Esophagus squamous epithelium (tissue), 5 donors: Measurements from ENCODE around the gene HNRNPC. TPM values are rescaled to one million over a fixed set of nuclear protein-coding genes. Genes with fewer than 3 reads are reported as not detected.

Experiments
- DNase-seq: peaks from one replicate; lab custom pipeline; 2025; lab: John Stamatoyannopoulos, UW
- H3K27ac ChIP-seq, 4 donors: fragments of 200-600 bp; sonication (generic); one replicate each; pipeline ENCODE4 v1.5.1; 2016 to 2019; ENCODE audit warnings: mild to moderate bottlenecking in 1 of 4
- H3K27me3 ChIP-seq, 4 donors: fragments of 200-600 bp; sonication (generic); 1 replicate in 3 of 4; 2 replicates in 1 of 4; pipeline versions ENCODE4 v1.5.1 to v1.6.0; 2017 to 2021; ENCODE audit warnings: antibody characterized with exemption in 1 of 4
- H3K36me3 ChIP-seq, 3 donors: fragments of 200-600 bp; sonication (generic); one replicate each; pipeline ENCODE4 v1.5.1; 2016 to 2019
- H3K4me1 ChIP-seq, 3 donors: fragments of 200-600 bp; sonication (generic); one replicate each; pipeline ENCODE4 v1.5.1; 2017 to 2019
- H3K4me3 ChIP-seq, 4 donors: fragments of 200-600 bp; sonication (generic); 1 replicate in 3 of 4; 2 replicates in 1 of 4; pipeline ENCODE4 v1.5.1; 2016 to 2019; ENCODE audit warnings: mild to moderate bottlenecking in 2 of 4, moderate library complexity in 1 of 4
- H3K9me3 ChIP-seq, 3 donors: fragments of 200-600 bp; sonication (generic); one replicate each; pipeline ENCODE4 v1.5.1; 2016 to 2019
- POLR2A ChIP-seq, 4 donors: fragments of 450-650 bp; IDR thresholded peaks; one replicate each; pipeline ENCODE4 v1.6.1; 2017; ENCODE audit warnings: antibody characterized with exemption in 4 of 4, mild to moderate bottlenecking in 4 of 4, moderate library complexity in 3 of 4
- WGBS, 2 donors: methylation state at CpG; one replicate each; pipeline ENCODE4 v1.1.5; 2018; 5-methylcytosine and 5-hydroxymethylcytosine counted together
- intact Hi-C: fragments of 100-400 bp; cut with DNase I; formaldehyde crosslinking; loops from one replicate; pipeline ENCODE4 v1.15.0; 2022
- total RNA-seq, 4 donors: library from RNA; depleted of rRNA; stranded (reverse); fragments of >200 nt; gene quantifications; one replicate each; pipeline ENCODE4 v1.1.0, GENCODE V29; 2016
- TF ChIP-seq, protein P1 (sequence below), 6 experiments: fragments of 450-650 bp in 4 of 6; fragments of 200-600 bp in 2 of 6; sonication (generic) in 2 of 6; IDR thresholded peaks; one replicate each; pipeline ENCODE4 v1.5.1; 2016 to 2019; ENCODE audit warnings: antibody characterized with exemption in 6 of 6, mild to moderate bottlenecking in 4 of 6, moderate library complexity in 4 of 6
- donor health status: DM: yes; HTN: yes; CAD: no.

The HNRNPC gene
- total RNA-seq, 4 donors from 2014 or later: 252 to 651 (median 476) TPM

DNA sequence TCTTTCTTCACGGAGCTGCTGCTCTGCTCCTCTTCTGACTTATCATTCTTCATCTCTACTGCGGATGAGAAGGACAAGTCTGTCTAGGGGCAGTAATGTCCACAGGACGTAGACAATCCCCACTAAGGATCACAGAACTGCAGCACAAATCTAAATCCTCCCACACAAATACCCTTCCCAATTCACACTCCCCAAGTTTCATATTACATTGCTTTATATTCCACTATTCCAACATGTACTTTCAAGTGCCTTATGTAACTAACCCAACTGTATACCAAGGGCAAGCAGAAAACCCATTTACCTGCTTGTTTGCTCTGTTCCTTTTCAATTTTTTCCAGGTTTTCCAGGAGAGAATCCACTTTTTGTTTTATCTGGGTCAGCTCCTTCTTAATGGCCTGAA is 57.7 kb downstream of the HNRNPC start:
- 83 to 91% methylated on average over 3 of the region's 3 CpGs for WGBS, 2 donors
- H3K4me1 ChIP-seq: peaks cover 0 to 32% (median 3%) of the 10 kb centered on the region in 3 donors
- intact Hi-C loops: no loop called here
- H3K27ac ChIP-seq: no peak overlapping the region
- no peaks in the 10 kb centered on the region for H3K9me3 ChIP-seq
- H3K36me3 ChIP-seq: peaks cover 19 to 100% (median 42%) of the 10 kb centered on the region in 3 donors
- H3K27me3 ChIP-seq: no peaks in the 10 kb centered on the region
- DNase-seq: no peak
- no peak overlapping the region for H3K4me3 ChIP-seq
- TF ChIP-seq POLR2A (IDR thresholded peaks at IDR 0.05): no peak
- TF ChIP-seq, protein P1, sequence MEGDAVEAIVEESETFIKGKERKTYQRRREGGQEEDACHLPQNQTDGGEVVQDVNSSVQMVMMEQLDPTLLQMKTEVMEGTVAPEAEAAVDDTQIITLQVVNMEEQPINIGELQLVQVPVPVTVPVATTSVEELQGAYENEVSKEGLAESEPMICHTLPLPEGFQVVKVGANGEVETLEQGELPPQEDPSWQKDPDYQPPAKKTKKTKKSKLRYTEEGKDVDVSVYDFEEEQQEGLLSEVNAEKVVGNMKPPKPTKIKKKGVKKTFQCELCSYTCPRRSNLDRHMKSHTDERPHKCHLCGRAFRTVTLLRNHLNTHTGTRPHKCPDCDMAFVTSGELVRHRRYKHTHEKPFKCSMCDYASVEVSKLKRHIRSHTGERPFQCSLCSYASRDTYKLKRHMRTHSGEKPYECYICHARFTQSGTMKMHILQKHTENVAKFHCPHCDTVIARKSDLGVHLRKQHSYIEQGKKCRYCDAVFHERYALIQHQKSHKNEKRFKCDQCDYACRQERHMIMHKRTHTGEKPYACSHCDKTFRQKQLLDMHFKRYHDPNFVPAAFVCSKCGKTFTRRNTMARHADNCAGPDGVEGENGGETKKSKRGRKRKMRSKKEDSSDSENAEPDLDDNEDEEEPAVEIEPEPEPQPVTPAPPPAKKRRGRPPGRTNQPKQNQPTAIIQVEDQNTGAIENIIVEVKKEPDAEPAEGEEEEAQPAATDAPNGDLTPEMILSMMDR (IDR thresholded peaks at IDR 0.05): no peak

DNA sequence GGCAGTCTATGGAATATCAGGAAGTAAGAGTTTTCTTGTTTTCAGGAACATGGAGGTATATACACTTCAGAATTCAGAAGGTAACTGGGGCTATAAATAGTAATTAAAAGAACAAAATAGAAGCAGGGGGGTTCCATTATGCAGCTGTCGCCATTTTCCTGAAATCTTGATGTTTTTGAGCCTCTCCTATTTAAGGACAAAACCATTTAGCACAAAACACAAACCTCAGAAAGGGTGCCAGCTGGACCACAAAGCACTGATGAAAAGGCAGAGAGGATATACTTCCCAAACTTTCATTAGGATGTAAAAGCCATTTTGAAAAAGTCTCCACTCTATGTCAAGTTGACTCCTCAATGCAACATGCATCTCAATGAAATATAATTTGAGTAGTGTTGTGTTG is 59.2 kb downstream of the HNRNPC start:
- 84 to 92% methylated on average over 1 of the region's 1 CpG for WGBS, 2 donors
- peaks cover 19 to 100% (median 42%) of the 10 kb centered on the region in 3 donors for H3K36me3 ChIP-seq
- intact Hi-C loops: no loop called here
- H3K4me1 ChIP-seq: peaks cover 0 to 17% (median 3%) of the 10 kb centered on the region in 3 donors
- no peak for TF ChIP-seq POLR2A (IDR thresholded peaks at IDR 0.05)
- TF ChIP-seq, protein P1 (IDR thresholded peaks at IDR 0.05): no peak
- H3K27me3 ChIP-seq: no peaks in the 10 kb centered on the region
- no peak overlapping the region for H3K4me3 ChIP-seq
- no peaks in the 10 kb centered on the region for H3K9me3 ChIP-seq
- no peak for DNase-seq
- H3K27ac ChIP-seq: no peak overlapping the region

DNA sequence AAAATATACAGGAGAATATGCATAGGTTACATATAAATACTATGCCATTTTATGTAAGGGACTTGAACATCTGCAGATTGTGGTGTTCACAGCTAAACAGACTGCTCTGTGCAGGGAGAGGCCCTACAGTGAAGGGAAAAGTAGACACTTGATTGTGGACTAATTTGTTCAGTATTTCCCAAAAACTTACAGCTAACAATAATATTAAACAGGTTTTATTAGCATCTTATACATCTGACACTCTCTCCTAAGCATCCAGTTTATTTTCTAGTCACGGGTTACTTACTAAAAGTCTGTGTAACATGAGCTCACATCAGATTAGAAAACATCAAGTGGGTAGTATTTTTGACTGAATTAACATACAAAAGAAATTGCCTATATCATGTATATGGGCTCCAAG is 60.1 kb downstream of the HNRNPC start:
- H3K27me3 ChIP-seq: no peaks in the 10 kb centered on the region
- no peak overlapping the region for H3K4me3 ChIP-seq
- peaks cover 0 to 9% (median 0%) of the 10 kb centered on the region in 3 donors for H3K4me1 ChIP-seq
- no peaks in the 10 kb centered on the region for H3K9me3 ChIP-seq
- peaks cover 19 to 100% (median 42%) of the 10 kb centered on the region in 3 donors for H3K36me3 ChIP-seq
- intact Hi-C loops: no loop called here
- WGBS, 2 donors: 58 to 81% methylated on average over 1 of the region's 1 CpG
- no peak for TF ChIP-seq POLR2A (IDR thresholded peaks at IDR 0.05)
- TF ChIP-seq, protein P1 (IDR thresholded peaks at IDR 0.05): no peak
- no peak overlapping the region for H3K27ac ChIP-seq
- DNase-seq: no peak

DNA sequence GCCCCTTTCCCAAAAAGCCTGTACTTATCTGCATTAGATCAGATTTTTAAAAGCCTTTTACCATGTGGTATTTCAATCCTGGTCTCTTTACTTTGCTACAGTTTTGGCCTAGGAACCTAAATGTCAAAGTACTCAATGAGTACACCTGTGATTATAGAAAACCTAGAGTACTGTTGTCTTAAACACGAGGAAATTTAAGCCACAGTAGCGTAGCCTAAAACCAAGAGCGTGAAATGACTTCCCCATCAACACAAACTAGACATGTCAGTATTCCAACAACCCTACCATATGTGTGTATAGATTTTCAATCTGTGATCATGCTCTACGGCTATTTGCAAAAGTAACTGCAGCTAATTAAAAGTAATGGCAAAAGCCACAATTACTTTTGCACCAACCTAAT is 60.7 kb downstream of the HNRNPC start:
- H3K27me3 ChIP-seq: no peaks in the 10 kb centered on the region
- no peak for TF ChIP-seq POLR2A (IDR thresholded peaks at IDR 0.05)
- TF ChIP-seq, protein P1 (IDR thresholded peaks at IDR 0.05): no peak
- peaks cover 19 to 96% (median 42%) of the 10 kb centered on the region in 3 donors for H3K36me3 ChIP-seq
- intact Hi-C loops: no loop called here
- 91 to 94% methylated on average over 4 of the region's 4 CpGs for WGBS, 2 donors
- DNase-seq: no peak
- peaks cover 0 to 2% (median 0%) of the 10 kb centered on the region in 3 donors for H3K4me1 ChIP-seq
- H3K27ac ChIP-seq: no peak overlapping the region
- H3K9me3 ChIP-seq: no peaks in the 10 kb centered on the region
- no peak overlapping the region for H3K4me3 ChIP-seq

DNA sequence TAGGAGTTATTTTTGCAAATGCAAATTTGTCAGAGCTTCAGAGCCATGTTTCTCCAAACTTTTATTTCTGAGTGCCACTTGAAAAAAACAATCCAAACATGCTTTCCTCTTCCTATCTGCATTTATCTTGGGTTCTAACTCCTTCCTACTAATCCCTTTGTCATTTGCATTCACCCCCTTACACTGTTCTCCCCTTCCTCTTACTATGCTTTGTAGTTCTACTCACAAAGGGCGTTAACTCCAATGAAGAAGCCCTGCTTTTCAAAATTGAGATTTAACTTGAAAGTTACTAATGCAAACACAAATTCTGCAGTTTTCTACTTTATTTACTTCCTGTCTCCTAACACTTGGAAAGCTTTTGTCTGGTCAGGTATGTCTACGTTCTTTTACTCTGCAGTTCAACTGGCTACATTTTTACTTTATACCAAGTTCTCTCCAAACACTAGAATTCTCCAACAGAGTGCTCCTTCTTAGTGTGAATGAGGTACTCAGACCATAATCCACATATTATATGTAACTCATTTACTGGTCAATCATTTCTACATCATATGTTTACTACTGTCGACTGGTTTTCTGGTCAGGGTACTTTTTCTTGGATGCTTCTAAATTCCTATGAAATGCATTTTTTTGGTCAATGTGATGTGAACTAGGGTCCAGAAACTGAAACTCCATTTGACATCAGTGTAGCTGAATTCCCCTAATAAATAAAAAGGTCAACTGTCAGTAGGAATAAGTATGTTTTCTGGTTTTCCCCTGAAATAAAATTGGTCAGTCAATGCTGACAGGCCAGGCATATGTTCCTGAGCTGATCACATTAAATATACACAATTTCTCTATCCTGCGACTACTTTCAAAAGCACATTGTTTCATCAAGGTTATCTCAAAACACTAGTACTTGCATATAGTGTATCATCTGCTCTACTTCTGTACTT is 62.2 kb downstream of the HNRNPC start:
- Histone ChIP-seq H3K9me3 (no peaks in the 10 kb centered on the region), H3K27me3 (no peaks in the 10 kb centered on the region), H3K4me3 (no peak overlapping the region), H3K4me1 (no peaks in the 10 kb centered on the region), H3K27ac (no peak overlapping the region), H3K36me3 (peaks cover 9 to 87% (median 29%) of the 10 kb centered on the region in 3 donors)
- no peak for TF ChIP-seq POLR2A (IDR thresholded peaks at IDR 0.05)
- TF ChIP-seq, protein P1 (IDR thresholded peaks at IDR 0.05): no peak
- WGBS, 2 donors: 88 to 93% methylated on average over 4 of the region's 4 CpGs
- no peak for DNase-seq
- intact Hi-C loops: no loop called here
